CD4-positive, alpha-beta T cell treated with Interleukin-6 at 100 ng/mL for 8 hours (primary cell): ENCODE measurements around the gene LHX3.

ENCODE experiments used
- DNase-seq: peaks from one replicate; pipeline ENCODE4 v3.0.0-alpha.2; 2020; ENCODE audit warnings: mixed read lengths, low spot score

LHX3 gene

DNA sequence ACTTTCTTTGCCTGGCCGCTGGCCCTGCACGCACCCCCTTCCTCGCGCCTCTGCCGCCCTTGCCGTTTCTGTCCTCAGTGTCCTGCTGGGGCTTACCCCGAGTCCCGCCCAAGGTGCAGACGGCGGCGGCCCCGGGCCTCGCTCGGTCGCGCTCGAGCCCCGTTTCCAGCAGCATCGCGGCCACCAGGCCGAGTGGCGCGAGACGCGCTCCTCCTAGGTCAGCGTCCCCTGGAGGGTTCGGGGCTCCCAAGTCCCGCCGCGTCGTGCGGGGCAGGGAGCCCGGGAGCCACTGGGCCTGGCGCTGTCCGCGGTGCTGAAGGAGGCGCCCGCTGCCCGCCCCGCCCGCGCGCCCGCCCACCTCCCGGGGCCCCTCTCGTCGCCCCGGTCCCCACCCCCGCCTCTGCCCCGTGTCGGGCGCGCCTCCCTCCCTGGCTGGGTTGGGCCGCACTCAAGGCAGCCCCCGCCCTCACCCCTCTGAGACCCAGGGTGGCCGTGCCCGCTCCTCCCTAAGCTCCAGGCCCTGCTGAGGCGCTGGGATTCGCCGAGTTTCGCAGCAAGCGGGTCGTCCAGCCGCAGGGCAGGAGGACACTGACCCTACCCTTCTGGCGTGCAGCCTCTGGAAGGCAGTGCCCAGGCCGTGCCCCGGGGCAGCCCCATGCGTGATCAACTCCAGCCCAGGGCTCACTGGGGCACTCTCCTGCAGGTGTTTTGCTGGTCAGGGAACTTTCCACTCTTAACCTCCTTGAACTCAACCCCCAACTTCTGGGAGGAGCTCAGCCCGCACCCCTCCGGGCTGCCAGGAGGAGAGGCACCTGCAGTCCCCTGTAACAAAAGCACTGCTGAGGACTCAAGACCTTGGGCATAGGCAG lies at the start of gene LHX3:
LHX3 (minus strand) TSS at position 291 of the 869 bp plus-strand sequence; CDS start at position 175, 116 bp downstream.
- DNase-seq, result no peak

DNA sequence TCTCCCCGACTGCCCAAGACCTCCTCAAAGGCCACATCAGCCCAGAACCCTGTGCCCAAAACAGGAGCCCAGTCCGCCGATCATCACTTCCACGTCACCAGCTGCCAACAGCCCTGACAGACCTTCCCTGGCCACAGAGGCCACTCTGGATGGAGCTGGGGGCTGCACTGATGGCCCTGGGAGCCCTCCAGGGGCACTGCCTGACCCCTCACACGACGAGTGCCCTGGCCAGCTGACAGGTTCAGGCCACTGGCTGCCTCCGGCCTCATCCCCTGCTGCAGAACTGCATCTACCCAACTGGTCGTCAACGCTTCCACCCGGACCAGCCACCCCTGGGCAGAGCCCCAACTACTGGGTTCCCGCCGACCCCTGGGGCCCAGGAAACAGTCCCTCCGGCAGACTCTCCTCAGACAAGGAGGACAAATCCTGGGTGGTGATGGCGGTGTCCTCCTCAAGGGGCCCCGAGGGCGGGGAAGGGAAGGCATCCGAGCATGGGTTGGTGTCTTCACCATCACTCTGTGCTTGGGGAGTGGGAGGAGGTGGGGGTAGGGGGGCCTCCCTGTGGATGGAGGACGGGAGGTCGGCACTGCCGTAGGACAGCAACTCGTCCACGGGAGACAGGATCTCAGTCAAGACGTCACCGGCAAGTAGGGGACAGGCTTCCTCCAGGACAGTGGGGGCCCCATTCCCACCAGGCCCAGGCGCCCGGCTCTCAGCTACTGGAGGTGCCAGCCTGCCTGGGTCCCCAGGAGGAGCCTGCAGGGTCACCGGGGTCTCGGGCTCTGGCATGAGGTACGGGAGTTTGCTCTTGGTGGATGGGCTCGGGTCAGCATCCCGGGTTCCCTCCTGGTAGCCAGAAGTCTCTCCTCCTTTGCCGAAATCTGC lies 48.6 kb upstream of the LHX3 start:
- DNase-seq, result no peak

DNA sequence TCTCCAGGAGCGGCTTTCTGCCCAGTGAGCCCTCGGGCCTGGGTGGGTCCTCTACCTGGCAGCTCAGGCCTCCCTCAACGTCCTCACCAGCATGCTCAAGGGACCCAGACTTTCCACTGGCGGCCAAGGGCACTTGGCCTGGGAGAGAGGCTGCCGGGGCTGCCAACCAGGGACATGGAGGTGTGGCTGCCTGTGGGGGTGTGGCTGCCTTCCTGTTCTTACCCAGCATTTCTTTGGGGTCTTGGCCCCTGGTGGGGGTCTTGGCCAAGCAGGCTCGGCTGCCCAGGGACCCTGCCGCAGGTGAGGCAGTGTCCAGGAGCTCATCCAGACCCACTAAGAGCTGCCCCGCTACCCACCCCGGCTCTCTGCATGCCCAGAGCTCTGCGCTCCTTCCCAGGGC lies 47.9 kb upstream of the LHX3 start:
- no peak for DNase-seq

DNA sequence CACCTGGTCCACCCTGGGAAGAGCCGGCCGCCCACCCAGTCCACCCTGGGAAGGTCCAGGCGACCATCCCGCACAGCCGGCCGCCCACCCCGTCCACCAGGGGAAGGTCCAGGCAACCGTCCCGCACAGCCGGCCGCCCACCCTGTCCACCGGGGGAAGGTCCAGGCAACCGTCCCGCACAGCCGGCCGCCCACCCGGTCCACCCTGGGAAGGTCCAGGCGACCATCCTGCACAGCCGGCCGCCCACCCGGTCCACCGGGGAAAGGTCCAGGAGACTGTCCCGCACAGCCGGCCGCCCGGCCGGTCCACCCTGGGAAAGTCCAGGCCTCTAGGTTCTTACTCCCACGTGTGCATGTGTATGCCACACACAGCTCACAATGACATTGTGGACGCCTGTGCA lies 47.4 kb upstream of the LHX3 start:
- no peak for DNase-seq

DNA sequence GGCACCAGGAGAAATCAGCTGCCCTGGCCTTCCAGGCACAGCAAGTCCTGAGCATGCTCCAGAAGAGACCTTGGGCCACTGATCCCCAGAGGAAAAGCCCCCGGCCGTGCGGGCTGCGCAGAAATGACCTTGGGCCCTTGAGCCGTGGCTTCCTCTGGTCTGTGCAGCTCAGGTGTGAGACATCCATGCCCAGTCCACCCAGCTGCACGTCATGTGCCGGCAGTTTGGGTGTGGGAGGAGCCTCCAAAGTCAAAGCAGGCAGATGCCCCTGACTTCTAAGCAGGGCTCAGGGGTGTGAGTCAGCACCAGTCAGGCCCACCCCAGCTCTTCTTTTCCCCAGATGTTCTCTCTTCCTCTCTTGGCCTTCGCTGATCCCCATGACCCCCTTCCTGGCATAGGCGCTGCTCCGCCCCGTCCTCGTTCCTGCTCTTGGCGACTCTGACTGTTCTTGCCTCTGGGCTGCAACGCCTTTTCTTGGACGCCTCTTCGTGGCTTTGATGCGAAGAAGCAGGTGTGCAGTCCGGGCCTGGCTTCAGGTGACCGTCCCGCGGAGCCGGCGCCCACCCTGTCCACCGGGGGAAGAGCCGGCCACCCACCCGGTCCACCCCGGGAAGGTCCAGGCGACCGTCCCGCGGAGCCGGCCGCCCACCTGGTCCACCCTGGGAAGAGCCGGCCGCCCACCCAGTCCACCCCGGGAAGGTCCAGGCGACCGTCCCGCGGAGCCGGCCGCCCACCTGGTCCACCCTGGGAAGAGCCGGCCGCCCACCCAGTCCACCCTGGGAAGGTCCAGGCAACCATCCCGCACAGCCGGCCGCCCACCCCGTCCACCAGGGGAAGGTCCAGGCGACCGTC lies 46.6 kb upstream of the LHX3 start:
- no peak for DNase-seq

DNA sequence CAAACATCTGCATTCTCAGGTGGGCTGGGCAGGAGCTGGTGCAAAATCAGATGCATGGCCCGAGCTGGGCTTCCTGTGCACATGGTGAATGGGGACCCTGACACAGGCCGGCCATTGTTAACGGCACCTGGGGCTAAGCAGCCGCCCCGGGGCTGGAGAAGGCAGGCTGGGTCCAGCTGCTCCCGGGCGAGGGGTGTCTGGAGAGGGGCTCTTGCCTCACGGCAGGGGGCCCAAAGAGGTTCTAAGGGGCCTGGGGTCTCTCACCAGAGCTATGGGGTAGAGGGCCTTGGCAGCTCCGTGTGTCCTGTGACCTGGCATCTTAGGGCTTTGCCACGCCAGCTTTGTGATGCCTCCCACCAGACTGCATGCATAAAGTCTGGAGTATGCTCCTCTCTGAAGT lies 45.7 kb upstream of the LHX3 start:
- DNase-seq, result no peak

DNA sequence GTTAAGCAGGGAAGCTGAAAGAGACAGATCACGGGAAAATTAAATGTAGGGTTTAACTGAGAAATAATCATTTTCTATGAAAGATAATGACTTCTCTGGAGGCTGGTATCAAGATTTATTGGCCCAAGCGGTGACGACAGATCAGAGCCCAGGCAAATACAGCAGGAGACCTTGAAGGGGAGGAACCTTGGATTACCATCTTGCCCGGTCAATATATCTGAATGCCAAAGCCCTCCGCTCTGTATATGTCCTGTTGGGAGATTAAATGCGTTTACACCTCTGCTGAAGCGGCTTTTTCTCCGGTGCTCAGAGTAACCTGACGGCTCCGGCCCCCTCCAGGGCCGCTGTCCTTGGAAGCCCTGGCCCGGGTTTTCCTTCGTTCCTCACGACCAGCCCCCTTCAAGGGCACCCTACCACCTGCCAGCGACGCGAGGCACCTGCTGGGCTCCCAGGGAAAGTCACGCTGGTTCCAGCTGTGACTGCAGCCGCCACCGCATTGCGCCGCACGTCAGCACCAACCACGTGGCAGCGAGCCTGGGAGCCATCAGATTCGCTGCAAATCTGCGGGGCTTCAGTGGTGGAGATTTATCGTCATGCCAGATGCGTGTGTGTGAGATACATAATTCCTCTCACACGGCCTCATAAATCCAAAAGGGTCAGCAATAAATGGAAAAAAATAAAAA lies 45.1 kb upstream of the LHX3 start:
- no peak for DNase-seq

DNA sequence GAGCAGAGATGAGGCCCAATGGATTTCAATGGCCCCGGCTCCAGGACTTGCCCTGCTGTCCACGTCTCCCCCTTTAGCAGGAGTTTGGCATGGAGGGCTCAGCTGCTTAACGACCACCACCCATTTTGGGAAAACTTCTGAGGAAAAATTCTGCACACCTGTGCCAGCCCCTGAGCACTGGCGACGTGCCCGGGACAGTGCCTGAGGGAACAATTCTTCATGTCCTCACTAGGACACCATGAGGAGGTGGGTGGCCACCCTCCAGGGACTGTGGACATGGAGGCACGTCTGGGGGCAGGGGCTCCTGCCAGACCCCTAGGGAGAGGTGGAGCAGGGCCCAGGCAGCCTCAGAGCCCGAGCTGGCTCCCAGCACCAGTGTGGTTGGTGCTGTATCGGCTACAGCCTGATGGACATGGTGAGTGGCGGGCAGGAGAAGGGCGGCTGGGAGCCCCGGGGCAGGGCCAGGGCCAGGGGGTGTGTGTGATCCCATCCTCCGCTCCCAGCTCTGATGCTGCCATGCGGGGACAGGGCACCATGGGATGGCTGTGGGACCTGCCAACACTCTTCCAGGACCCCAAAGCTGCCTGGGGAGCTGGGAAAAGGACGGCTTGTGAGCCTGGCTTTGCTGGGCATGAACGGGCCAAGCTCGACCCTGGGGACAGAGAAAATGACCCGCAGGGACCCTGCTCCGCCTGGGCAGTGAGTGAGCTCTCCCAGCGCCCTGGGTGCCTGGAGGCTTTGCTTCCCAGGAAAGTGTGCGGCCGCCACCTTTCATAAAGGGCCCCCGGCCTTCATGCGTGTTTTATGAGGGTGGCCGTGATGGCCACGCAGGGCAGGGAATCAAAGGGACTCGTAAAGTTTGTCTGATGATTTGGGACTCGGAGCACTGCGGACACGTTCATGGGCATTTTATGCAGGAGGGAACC lies 44.3 kb upstream of the LHX3 start:
- no peak for DNase-seq

DNA sequence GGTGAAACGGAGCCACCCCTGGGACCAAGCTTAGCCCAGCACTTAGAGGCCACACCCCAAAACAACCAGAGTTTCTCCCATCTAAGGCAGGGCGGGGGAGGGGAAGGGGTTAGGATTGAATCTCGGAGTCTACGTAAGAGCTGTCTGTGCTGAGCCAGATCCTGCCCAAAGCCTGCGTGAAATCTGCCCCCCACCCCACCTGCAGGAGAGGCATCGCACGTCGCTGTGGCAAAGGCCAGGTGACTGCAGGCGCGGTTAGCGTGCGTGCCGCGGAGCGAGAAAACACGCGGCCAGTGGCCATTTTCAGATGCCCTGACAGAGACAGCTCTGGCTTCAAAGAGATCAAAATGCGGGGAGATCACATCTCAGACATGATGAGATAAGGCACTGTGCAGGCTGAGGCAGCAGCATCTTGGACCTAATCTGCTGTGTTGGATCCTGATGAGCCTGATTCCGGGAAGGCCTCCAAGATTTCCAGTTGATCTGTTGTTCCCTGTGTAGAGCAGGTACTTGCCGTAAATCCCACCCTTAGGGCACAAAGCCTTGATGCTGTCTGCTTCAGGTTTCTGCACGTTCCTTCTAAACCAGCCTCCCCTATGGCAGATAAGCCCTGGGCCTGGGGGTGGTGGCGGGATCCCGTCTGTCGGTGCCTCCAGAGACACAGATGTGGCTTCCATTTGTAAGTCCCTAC lies 43.2 kb upstream of the LHX3 start:
- DNase-seq, result no peak

DNA sequence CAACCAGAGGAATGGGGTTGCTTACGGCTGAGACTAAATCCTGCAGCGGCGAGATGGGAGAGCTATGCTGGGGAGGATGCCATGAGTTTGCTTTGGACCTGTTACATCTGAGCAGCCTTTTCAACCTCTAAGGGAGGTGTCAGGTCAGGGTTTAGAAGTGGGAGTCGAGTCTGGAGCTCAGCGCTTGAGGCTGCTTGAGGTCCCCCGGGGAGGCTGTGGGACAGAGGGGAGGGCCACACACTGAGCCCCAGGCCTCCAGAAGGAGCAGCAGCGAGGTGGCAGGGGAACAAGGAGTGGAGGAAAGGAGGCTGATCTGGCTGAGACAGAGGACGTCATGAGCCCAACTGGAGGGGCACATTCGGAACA lies 42.6 kb upstream of the LHX3 start:
- no peak for DNase-seq

DNA sequence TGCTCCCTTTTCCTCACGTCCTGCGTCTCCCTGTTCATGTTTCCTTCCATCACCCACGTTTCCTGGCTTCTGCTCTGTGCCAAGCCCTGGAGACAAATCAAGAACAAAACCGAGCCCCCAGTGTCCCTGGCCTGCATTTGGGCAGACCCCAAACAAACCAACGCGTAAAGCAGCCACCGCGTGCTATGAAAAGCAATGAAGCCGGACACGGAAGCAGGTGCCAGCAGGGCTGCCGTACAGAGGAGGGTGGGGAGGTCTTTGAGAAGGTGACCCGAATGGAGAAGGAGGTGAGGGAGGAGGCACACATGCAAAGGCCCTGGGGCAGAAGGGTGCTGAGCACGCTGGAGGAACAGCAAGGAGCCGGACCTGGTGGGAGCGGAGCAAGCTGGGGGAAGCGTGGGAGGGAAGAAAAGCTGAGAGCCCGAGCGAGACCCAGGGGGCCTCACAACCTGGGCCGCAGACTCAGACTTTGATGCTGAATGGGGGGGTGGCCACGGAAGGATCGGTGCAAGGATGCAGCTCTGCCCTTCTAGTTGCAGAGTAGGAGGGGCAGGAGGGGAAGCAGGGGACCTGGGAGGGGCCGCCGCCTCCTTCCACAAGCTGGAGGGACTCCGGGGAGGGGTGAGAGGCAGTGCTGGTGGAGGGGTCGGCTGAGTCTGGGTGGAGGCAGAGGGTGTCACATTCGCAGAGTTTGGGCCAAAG lies 42.1 kb upstream of the LHX3 start:
- no peak for DNase-seq

DNA sequence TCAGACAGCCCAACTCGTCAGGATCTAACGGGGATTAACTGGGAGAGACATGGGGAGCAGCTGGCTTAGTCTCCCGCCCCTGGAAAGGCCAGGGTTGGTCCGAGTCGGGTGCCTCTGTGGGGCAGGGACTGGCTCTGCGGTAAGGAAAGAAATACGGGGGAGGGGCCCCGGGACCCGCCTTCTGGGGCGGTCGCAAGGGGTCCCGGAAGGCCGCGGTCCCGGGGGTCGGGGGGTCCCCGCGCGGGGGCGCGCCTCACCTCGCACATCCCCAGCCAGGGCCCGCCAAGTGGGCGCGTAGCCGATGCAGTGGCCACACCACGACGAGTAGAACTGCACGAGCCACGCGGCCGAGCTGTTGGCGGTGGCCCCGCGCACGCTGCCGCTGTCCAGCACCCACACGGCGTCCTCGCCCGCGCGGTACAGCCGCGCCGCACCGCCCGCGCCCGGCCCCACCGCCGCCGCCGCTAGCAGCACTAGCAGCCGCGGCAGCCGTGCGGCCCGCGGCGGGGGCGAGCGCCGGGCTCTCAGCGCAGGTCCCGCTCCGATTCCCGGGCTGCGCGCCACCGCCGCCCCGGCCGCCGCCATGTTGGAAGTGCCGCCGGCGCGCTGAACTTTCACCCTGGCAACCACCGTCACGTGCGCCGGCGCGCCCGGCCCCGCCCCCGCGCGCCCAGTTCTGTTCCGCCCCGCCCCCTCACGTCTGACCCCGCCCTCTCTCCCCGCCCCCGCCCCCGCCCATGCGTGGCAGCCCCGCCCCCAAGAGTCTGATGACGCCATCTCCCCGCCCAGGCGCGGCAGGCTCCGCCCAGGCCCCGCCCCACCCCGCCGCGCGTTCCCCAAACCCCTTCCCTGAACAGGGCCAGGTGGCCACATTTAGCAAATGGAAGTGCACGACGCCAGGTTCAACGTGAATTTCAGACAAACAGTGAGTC lies 40.6 kb upstream of the LHX3 start, which contains the start of gene QSOX2:
QSOX2 (minus strand) TSS at position 594 of the 932 bp plus-strand sequence; CDS start at position 585, 9 bp downstream.
- DNase-seq, result peak; percentile 84

DNA sequence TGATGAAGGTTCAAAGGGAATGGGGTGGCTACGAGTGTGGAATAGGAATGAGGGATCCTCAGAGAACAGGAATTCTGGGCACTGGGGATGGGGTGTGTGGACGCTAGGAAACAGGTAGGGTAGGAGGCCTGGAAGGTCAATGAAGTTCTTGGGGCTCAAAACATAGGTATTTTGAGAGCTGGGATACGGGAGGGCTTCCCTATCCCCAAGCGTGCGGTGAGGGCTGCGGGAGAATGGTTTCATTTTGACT lies 40.0 kb upstream of the LHX3 start:
- DNase-seq, result no peak

DNA sequence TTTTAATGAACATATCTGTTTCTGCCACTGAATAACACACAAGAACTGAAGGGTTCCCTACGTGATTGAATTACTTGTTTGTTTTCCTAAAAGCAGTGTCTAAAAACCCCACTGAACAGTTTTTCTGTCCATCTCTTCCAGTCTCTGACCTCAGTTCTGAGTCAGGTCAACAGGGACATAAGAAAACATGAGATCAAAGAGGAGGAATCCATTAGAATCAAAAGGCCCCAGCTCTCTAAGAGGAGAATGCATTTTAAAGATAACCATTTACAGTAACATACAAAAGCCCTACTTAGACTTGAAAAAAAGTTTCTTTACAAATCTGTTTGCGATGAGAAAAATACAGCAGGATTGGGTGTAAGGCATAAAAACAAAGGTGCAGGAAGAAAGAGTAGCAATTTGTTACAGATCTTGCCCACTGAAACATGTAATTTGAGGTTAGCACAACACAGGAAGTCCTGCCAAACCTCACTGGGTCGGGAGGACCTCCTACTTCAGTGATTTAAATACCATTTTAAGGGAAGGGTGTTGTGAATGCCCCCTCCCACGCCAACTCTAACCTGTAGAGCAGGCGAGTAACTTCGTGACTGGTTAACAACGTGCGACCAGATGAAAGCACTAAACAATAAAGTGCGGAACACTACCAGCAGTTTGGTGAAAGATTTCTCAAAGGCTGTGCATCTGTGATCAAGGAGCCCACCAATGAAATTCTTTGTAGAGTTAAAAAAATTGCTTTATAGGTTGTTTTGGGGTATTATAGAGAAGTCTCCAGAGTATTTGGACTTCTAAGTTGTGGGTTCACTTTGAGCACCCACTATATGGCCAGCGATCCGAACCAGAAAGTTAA lies 39.4 kb upstream of the LHX3 start:
- peak; percentile 13 for DNase-seq

DNA sequence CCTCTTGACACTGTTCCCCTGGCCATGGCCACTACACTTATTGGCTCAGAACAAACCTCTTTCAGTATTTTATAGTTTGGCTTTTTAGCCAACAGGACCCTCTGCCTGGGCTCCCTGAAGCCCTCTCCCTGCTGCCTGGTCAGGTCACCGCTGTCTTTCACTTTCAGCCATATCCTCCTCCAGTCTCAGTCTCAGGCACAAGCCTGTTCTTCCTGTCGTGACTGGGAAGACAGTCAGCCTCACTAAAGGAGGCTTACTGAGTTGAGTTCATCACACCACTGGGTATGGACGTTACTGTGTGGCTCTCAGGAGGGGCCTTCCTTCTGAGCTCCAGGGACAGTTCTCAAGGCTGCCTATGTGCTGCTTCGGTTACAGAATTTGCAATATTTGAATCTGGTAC lies 38.7 kb upstream of the LHX3 start:
- no peak for DNase-seq

DNA sequence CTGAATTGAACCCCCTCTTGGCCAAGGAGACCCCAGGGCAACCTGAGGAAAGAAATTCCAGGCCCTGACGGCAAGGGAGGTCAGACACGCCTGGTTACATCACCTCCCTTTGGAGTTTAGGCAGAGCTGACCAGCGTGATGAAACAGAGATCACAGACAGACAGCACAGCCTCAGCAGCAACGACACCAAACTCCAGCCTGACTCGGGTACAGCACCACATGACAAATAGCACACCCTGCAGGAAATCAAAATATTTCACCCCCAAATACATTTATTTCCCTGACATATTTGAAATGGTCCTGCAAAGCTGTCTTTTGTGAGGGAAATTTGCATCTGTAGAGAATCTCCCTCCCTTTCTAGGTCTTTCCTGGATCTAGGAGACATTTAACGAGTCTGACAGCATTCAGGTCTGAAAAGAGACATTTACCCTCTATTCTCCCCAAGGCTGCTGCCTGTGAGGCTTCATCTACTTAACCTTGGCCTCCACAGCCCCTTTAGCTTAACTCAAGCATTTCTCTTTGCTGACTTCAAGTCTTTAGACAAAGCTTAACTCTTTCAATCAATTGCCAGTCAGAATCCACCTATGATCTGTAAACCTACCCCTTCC lies 38.1 kb upstream of the LHX3 start:
- DNase-seq, result no peak

DNA sequence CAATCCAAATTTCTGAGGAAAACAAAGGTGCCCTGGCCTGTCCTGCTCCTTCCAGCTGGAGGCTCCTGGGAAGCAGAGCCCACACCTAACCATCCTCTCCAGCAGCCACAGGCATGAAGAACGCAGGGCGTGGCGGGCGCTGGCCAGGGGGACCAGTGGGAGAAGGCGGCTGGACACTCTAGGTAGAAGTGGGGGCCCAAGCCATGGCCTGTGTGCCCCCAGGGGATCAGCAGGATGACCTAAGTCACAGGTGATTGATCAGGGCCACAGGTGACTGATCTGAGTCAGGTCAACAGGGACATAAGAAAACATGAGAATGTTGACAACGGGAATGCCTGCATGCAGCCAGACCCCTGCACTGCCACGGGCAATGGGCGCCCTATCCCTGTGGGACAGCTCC lies 37.3 kb upstream of the LHX3 start:
- DNase-seq, result no peak
